Right ventricle myocardium inferior (tissue), 1 donor: ENCODE data around the gene SNX13. TPM values are rescaled to one million over a fixed set of nuclear protein-coding genes. Genes with fewer than 3 reads are reported as not detected.

ENCODE experiments used
- ATAC-seq: fragments of 200-7000 bp; cut with Tn5 transposase; one replicate; pipeline ENCODE4 v1.9.1; 2020; ENCODE audit warnings: mild to moderate bottlenecking, moderate library complexity
- DNase-seq: peaks from one replicate; pipeline ENCODE4 v3.0.0; 2021; ENCODE audit errors: missing footprints
- intact Hi-C: fragments of 100-400 bp; cut with DNase I; formaldehyde crosslinking; loops from one replicate; pipeline ENCODE4 v1.11.0; 2022
- long read RNA-seq: library from polyadenylated mRNA; unstranded; transcript quantifications from one replicate; pipeline ENCODE4 v2.0.0, GENCODE V29; 2021
- total RNA-seq: library from RNA; stranded (reverse); fragmentation: NEBNext Ultra II Directional; extraction: Animal tissue kit (Norgen Biotek cat#: 25700); gene quantifications from one replicate; pipeline ENCODE4 v1.2.1, GENCODE V29; 2021
- donor health status: DM: no; HTN: yes; CAD: no; lungs with severe emphysema.

SNX13 gene, protein sequence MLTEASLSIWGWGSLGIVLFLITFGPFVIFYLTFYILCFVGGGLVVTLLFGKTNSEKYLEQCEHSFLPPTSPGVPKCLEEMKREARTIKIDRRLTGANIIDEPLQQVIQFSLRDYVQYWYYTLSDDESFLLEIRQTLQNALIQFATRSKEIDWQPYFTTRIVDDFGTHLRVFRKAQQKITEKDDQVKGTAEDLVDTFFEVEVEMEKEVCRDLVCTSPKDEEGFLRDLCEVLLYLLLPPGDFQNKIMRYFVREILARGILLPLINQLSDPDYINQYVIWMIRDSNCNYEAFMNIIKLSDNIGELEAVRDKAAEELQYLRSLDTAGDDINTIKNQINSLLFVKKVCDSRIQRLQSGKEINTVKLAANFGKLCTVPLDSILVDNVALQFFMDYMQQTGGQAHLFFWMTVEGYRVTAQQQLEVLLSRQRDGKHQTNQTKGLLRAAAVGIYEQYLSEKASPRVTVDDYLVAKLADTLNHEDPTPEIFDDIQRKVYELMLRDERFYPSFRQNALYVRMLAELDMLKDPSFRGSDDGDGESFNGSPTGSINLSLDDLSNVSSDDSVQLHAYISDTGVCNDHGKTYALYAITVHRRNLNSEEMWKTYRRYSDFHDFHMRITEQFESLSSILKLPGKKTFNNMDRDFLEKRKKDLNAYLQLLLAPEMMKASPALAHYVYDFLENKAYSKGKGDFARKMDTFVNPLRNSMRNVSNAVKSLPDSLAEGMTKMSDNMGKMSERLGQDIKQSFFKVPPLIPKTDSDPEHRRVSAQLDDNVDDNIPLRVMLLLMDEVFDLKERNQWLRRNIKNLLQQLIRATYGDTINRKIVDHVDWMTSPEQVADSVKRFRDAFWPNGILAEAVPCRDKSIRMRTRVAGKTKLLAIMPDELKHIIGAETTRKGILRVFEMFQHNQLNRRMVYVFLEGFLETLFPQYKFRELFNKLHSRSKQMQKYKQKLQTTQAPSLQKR
- total RNA-seq: 46.7 TPM
- long read RNA-seq, full-length matches to known transcripts: 7 of 27 reads
- long read RNA-seq, partial matches to known transcripts: 4 of 27 reads
- long read RNA-seq, other reads (novel, unspliced or antisense): 16 of 27 reads

DNA sequence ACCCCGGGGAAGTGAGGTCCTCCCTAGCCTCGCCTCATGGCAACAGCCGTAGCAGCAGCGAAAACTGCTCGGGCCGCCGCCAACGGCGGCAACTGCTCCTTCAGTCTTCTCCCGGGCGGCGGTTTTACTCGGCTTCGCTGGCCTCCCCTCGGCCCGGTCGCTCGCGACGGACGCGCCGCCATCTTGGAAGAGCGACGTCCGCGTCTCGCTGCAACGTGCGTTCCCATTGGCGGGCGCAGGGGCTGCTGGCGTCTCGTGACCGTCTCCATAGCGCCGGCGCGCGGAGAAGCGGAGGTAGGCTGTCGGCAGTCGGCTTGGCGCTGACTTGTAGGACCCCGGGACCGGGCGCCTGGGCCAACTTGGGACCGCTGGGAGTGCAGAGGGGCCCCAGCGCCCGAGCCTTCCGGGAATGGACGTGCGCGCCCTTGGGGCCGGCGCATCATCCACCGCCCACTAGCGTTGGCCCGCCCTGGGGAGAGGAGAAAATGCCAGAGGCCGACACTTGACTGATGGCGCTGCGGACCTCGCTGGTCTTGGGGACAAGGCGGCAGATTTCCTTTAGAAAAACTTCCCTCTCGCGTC, at the start of gene SNX13:
SNX13 (minus strand) TSS at position 193 of the 582 bp plus-strand sequence. CDS start 199 bp downstream, outside the sequence.
- peak; percentile 98 for ATAC-seq
- intact Hi-C loops: loop anchor here (10.0 kb wide), 2 partner anchors 166 to 236 kb away; no protein-coding TSS in a partner anchor

DNA sequence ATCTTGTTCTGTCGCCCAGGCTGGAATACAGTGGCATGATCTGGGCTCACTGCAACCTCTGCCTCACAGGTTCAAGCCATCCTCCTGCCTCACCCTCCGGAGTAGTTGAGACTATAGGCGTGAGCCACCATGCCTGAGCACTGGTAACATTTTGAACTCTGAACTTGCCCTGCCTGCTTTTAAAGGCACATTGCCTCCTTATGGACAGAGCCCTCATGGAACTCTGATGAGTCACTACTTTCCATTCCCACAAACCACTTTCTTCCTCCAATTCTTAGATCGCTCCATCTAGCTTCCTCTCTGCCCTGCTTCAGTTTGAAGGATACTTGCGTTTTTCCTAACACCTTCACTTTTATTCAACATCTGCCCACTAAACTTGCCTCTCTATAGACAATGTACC, 49.3 kb upstream of the SNX13 start:
- intact Hi-C loops: loop anchor here (10.0 kb wide), 1 partner anchor 235 kb away; no protein-coding TSS in a partner anchor
- DNase-seq (no peak), ATAC-seq (no peak)

More for the DNA sequence above, at the start of gene SNX13:
- peak; percentile 97 for DNase-seq

DNA sequence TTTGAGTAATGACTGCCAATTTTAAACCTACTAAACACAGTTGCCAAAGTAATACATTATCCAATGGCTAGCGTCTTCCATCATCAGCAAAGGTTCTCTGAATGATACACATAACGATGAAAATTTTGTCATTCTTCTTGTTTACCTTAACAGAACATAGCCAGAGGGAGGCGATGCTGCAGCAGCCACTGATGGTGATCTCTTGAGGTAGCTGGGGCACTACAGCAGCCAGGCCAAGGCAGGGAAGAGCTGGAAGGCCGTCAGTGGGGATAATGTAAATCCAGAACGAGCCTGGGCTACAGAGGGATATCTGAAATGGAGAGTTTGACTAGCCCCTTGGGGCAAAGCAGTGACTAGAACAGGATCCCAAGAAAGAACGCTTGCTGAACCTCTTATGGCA, 48.6 kb upstream of the SNX13 start:
- ATAC-seq (no peak), DNase-seq (no peak)
- intact Hi-C loops: loop anchor here (10.0 kb wide), 1 partner anchor 236 kb away; no protein-coding TSS in a partner anchor

DNA sequence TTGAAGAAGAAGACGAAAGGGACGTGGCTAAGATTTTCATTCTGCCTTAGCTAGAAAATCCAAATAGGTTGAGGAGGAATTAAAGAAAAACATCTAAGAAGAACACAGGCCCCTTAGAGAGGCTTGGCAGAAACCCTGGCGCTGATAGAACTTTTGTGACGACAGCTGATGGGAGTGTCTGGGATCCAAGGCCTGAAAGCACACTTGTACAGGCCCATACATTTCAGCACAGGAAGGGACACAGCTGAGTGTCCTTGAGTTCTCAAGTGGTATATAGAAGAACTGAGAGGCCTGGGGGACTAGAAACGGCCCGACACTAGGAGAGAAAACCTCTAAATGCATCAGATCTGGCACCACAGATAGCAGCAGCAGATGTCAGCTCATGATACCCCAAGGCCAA, 47.8 kb upstream of the SNX13 start:
- no peak for ATAC-seq
- intact Hi-C loops: loop anchor here (10.0 kb wide), 1 partner anchor 237 kb away; no protein-coding TSS in a partner anchor
- no peak for DNase-seq

DNA sequence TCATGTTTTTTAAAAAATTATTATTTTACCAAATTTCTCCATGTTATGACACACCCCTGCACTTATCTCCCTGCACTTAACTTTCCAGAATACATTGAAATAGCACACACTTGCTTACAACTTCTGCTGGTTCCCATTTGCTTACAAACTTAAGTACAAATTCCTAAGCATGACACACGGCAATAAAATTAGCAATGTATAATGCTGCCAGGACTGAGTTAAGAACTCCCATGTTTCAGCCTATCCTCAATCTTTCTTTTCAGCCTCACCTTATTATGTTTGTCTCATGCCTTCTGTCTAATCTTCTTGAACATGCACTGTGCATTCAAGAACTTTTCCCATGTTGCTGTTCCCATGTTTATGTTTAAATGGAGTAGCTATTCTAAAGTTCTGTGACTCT, 46.6 kb upstream of the SNX13 start:
- peak; percentile 62 for ATAC-seq
- intact Hi-C loops: loop anchor here (10.0 kb wide), 1 partner anchor 238 kb away; no protein-coding TSS in a partner anchor
- DNase-seq: no peak

DNA sequence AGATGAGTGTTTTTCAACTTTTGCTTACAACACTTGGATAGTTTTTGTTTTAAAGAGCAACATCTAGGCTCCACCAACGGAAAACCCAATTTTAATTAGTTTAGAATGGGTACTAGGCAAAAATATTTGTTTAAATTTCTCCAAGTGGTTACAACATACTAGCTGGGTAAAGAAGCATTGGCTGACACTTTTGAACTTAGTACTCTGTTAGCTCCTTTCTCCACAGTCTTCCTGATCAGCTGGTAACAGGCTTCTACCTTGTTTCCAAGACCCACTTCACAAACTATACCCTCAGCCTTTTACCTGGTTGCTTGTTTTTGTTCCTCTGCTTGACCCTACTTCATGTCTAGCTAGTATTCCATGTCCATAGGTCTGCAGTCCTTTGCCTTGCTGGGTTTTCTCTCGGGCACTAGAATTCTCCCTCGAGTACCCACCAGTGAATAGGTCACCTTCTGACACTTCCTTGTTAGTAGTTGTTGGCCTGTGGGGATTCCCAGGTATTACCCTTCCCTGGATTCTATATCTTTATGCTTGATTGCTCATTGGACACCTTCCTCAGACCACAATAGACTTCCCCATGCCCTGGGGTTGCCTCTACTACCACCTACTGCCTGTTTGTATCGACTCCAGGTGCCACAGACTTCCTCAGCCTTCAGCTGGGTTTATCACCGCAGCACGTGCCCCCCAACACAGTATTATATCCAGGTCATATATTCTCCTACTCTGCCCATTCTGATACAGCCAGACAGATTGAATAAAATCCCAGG, 45.4 kb upstream of the SNX13 start:
- intact Hi-C loops: loop anchor here (10.0 kb wide), 1 partner anchor 239 kb away; no protein-coding TSS in a partner anchor
- no peak for ATAC-seq
- no peak for DNase-seq

DNA sequence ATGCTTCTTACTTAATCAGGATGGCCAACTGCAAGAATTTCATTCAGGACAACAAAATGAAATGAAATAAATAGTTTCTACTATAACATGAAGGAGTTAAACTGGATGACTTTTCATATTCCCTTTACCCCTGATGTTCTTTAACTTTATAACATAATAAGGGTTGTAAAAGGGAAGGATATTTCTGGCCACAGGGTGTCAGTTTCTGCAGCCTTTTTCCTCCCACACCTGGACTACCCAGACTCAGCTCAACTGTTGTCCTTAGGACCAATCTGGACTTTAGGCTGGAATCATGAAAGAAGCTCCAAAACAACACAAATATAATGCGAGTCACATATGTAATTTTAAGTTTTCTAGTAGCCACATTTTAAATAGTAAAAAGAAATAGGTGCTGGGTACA, 44.0 kb upstream of the SNX13 start:
- intact Hi-C loops: loop anchor here (10.0 kb wide), 1 partner anchor 241 kb away; no protein-coding TSS in a partner anchor
- no peak for DNase-seq
- no peak for ATAC-seq

DNA sequence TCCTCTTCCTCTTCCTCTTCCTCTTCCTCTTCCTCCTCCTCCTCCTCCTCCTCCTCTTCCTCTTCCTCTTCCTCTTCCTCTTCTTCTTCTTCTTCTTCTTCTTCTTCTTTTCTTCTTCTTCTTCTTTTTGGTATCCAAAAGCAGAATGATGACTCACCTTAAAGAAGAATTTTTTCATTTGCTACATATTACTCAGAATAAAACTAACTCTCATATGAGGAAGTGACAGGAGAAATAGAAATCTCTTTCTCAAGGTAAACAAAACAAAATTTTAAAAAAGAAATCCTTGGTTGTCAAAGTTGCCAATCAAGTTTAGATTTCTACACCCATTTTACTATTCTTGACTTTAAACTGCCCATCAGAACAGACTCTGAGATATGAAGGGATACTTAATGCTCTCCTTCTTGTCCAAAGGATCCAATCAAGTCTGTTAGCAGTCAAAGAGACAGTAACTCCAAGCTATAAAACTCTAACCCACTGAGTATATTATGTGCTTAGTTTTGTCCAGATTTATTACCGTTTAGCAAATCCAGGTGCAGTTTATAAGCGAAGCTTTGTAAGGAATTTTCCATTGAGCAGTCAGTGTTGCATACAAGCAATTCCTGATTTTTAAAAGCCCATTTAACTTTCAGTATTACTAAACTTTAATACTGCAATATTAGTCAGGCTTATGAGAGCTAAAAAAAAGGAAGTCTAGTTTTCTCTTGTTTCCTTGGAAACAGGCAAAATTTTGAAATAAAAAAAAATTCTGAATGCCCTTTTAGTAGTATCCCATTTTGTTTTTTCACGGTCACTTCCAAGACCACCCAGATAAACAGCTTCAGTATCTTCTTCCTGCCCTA, 43.1 kb upstream of the SNX13 start:
- ATAC-seq: no peak

DNA sequence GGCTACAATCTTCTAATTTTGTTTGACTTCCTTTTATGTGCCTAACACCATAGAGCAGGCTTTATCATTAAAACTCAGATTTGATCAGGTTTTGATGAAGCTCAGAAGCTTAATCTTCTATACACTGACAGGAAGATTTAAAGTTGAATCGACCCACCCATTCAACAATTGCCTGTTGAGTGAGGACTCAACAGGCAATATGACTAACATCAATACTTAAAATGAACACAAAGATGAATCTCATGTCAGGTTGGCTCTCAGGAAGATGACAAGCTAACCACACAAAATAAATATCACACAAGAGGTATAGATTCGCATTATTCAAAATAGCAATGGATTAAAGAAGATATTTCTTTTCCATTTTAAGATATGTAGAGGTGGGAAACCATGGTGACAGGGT, 36.7 kb upstream of the SNX13 start:
- DNase-seq (no peak), ATAC-seq (no peak)
- intact Hi-C loops: no loop called here

More for the DNA sequence above, 43.1 kb upstream of the SNX13 start:
- no peak for DNase-seq
- intact Hi-C loops: loop anchor here (10.0 kb wide), 1 partner anchor 241 kb away; no protein-coding TSS in a partner anchor

DNA sequence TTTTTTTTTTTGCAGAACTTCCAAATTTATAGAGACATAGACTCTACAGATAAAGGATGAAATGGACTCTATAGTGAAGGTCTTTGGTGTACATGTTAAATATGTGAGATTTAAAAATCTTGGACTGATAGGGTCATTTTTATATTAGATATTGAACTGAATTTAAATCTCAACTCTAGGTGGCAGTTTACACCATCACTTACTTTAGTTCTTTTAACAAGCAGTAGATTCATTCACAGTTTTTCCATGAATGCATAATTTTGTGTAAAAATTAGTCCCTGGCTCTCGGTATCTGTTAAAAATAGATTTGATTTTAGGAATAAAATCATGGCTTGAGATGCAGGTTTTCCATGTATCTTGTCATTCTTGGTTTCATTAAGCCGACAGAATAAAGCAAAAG, 31.1 kb upstream of the SNX13 start:
- intact Hi-C loops: no loop called here
- DNase-seq (no peak), ATAC-seq (no peak)

DNA sequence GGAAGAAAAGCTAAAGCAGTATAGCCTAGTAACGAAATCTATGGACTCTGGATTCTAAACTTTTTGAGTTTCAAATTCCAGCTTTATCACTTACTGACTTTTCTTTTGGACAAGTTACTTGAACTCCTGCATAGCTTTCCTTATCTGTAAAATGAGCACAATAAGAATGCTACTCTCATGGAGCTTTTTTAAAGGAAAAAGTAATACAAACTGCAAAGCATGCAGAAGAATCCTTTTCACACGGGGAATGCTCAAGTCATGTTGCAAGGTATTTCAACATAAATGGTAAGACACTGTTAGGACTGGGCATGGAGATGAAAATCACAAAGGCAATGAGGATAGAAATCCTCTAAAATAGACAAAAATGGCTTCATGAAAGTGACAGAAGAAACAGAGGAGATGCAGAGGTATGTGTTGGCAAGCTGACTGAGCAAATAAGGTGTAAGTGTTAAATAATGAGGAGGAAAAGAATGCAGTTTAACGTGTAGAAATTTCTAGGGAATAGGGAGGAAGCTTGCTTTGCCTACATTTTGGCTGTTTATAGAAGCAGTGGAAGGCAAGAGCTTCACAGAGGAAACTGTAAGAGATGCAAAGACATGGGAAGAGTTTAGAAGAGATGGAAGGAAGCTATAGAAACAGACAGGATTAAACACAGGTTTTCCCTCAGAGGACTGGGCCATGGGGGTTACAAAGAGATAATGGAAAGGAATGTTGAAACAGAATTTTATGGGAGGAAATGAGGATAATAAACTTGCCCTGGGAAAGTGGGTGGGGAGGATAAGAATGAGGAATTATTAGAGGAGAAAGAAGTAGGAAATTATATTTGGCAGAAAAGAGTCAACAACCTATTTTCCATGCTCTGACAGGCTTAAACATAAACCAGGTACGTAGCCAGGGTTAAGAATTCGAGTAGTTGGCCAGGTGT, 28.8 kb upstream of the SNX13 start:
- DNase-seq (no peak), ATAC-seq (no peak)
- intact Hi-C loops: loop anchor here (5.0 kb wide), 1 partner anchor 378 kb away; no protein-coding TSS in a partner anchor

DNA sequence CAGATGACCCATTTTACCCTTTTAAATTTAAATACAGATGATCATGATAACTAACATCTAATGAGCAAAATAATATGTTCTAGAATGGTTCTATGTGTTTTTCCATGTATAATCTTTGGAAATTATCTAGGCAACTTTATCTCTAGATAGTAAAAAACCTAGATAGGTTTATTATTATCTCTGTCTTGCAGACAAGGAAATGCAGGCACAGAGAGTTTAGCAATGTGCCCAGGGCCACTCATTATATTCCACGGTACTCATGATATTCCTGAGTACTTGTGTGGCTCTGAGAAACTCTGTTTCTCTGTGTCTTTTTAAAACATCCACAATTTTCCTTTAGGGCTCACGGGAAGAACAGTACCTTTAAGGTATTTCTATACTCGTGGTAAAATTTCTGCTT, 26.4 kb upstream of the SNX13 start:
- intact Hi-C loops: loop anchor here (5.0 kb wide), 1 partner anchor 381 kb away; no protein-coding TSS in a partner anchor
- ATAC-seq: no peak
- DNase-seq: no peak

DNA sequence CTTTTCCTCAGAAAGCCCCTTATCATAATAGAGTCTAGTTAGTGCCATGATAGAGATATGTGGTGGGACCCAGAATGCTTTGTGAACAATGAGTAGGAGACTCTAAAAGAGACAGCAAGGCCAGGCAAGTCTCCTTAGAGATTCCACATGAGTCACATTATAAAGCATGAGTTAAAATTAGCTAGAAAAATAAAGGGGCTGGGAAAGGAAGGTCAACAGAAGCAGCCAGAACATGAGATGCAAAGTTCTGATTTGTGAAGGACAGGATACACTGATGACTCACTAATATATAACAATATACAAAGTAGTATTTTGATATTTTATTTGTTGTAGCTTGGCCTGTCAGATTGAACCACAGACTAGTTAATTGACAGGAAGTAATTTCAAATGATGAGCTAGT, 25.3 kb upstream of the SNX13 start:
- ATAC-seq (no peak), DNase-seq (no peak)
- intact Hi-C loops: loop anchor here (5.0 kb wide), 1 partner anchor 382 kb away; no protein-coding TSS in a partner anchor

DNA sequence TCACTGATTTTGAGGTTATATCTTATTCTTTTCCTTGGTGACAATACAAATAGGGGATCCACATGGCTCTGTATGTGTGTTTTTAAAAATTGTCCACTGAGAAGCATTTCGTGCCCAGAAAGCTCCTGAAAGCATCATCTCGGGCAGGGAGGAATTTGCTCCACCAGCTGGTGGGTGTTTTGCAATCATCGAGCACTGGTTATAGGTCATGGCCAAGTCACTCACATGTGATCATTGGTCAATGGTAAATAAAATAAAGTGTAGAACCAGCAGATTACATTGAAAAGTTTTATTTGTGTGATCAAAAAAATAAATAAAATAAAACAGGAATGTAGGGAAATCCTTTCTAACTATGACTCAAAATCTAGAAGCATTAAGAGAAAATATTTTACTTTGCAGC, 23.0 kb upstream of the SNX13 start:
- ATAC-seq: peak; percentile 34
- intact Hi-C loops: no loop called here
- no peak for DNase-seq

DNA sequence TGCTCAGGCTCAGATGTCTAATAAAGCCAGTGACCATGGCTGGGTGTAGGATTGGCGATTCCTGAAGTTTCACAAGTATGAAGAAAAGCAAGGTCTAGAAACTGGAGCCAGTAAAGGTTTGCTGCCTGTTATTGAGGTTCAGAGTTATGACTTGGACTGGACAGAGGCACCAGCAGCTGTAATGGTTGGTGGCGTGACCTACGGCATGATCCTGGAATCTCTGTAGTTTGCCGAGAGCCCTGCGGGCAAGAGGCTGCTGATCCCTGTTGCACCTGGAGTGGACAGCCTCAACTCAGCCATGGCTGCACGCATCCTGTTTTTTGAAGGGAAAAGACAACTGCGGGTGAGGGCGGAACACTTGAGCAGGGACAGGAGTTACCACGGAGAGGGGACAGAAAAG, 22.4 kb upstream of the SNX13 start:
- ATAC-seq (no peak), DNase-seq (no peak)
- intact Hi-C loops: no loop called here

DNA sequence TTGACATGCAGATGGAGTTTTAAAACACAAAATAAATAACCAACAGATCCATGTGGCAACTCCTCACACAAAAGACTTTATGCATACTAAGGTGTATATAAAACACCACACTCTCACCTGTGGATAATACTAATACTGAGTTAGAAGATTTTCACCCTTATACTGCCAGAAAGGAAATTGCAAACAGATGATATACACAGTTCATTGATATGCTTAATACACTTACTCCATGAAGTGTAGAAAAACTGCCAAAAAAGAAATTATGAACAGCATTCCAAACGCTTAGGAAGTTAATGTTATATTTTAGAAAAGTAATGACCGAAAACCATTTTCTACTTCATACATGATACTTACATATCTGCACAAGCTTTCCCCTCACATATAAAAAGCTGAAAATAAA, 17.6 kb upstream of the SNX13 start:
- intact Hi-C loops: no loop called here
- DNase-seq (no peak), ATAC-seq (no peak)
